Epidermal melanocyte (primary cell): ENCODE data around the gene WFIKKN1.

Experiments
- DNase-seq: peaks from one replicate; pipeline ENCODE4 v3.0.0; 2011; ENCODE audit warnings: low spot score; ENCODE audit not compliant: insufficient read length

Gene WFIKKN1

GRCh38 chr16:651844-652243, 21.1 kb downstream of the WFIKKN1 start:
- DNase-seq, result no peak

DNA sequence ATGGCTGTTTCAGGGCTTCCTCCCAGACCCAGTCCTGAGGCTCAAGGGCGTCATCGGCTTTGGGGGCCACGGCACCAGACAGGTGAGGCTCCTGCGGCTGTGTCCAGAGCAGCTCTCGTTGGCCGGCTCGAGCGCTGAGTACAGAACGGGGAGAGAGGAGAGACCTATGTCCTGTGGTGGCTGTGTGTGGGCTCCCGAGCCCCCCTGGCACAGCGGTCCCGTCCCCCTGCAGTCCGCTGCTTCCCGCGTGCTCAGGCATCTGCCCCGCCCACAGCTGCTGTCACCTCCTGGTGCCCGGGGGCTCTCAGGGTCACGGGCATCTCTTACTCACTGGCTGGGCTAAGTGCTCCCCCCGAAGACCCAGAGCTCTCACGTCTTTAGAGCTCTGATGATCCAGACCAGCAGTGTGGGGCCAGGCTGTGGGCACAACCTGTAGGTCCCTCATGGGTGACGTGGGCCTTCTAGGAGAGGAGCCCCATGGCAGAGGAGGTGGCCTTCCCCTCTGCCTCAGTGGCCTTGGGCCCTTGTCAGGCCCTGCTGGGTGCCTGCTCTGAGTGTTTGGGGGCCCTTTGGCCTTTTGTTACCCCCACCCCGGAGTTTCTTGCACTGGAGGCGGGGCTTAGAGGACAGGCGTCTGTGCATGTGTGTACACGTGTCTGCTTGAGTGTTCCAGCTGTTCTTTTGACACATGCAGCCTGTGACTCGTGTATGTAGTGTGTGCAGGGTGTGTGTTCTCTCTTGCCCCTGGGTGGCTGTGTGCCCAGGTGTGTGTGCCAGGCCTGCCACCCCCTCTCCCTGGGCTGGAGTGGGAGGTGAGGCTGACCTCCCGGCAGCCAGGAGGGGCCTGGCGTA, 21.9 kb downstream of the WFIKKN1 start:
- no peak for DNase-seq

DNA sequence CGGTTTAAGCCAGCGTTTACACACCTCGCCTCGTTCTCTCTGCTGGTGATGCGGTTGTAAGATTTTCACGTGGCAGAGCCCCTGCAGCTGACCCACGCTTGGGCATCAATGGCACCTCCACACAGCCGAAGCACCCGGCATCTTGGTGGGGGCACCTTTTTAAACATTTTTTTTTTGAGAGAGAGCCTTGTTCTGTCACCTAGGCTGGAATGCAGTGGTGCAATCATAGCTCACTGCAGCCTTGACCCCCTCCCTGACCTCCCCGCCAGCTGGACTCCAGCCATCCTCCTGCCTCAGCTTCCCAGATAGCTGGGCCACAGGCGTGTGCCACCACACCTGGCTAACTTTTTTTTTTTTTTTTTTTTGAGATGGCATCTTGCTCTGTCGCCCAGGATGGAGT, 23.2 kb downstream of the WFIKKN1 start:
- no peak for DNase-seq

- DNase-seq, result no peak
Observed at GRCh38 chr16:657487-657886, 26.7 kb downstream of the WFIKKN1 start.

GRCh38 chr16:658679-659571, 28.1 kb downstream of the WFIKKN1 start:
- no peak for DNase-seq

DNA sequence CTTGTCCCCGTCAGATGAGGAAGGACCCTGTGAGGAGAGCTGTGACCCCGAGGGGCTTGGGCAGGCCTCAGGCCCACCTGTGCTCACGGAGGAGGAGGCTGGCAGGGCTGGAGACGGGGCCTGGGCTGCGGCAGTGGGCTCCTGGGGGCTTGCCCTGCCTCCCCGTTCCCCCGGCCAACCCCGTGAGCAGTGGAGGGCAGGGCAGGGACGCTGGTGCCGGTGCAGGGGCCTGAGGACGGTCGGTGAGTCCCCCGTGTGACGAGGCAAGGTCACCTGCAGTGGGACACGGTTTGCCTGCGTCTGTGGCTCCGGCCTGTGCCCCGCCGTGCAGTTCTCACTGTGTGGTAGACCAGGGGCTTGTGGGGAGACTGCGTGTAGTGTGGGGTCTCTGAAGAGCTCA, 28.8 kb downstream of the WFIKKN1 start:
- no peak for DNase-seq

- DNase-seq, result no peak
Observed at GRCh38 chr16:660132-660458, 29.3 kb downstream of the WFIKKN1 start.

DNA sequence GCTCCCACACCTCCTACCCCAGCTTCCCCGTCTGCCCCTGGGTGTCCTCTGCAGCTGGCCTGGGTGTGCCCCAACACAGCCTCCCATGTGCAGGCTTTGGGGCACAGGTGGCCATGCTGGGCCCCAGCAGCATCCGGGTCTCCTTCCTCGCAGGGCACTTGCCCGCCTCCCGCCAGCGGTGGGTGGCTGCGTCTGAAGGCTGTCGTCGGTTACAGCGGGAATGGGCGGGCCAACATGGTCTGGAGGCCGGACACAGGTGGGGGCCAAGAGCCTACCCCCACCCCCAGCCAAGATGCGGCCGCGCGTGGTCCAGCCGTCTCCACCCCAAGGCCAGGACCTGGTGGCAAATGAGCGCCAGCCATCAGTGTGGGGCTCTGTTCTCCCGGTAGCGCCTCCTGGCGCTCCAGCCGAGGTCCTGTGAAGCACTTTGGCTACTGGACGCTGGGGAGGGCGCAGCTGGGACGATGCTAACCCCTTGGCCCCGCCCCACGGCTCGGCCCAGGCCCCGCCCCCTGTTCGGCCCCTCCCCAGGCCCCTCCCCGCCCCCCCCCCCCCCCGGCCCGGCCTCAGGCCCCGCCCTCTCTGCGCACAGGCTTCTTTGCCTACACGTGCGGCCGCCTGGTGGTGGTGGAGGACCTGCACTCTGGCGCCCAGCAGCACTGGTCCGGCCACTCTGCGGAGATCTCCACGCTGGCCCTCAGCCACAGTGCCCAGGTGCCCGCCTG, 29.8 kb downstream of the WFIKKN1 start:
- peak; percentile 84 for DNase-seq

DNA sequence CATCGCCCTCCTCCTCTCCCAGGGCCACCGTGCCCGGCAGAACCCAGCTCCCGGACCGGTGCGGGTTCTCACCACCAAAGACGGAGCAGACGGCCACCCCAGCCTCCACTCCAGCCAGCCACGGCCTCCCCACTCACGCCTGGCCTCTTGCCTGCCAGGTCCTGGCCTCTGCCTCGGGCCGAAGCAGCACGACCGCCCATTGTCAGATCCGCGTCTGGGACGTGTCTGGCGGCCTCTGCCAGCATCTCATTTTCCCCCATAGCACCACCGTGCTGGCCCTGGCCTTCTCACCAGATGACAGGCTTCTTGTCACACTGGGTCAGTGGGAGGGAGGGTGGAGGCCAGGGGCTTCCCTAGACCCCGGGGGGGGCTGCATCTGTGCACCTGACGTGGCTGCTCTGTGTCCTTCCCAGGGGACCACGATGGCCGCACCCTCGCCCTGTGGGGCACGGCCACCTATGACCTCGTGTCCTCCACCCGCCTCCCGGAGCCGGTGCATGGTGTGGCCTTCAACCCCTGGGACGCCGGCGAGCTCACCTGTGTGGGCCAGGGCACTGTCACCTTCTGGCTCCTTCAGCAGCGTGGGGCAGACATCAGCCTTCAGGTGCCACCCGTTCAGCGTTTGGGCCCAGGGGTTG, 30.5 kb downstream of the WFIKKN1 start:
- no peak for DNase-seq

- no peak for DNase-seq
Observed at GRCh38 chr16:662095-662494, 31.3 kb downstream of the WFIKKN1 start.

DNA sequence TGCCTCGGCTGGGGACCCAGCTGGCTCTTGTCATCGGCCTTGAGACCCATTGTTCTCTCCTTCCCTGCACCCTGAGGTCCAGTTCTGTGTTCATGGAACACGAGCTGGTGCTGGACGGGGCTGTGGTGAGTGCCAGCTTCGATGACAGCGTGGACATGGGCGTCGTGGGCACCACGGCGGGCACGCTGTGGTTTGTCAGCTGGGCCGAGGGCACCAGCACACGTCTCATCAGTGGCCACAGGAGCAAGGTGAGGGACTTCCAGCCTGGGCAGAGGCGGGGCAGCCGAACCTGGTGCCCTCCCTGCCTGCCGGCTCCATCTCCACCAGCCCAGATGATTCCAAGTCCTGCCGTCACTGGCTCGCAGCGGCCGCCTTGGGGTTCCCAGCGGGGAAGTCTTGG, 31.8 kb downstream of the WFIKKN1 start:
- DNase-seq, result no peak

DNA sequence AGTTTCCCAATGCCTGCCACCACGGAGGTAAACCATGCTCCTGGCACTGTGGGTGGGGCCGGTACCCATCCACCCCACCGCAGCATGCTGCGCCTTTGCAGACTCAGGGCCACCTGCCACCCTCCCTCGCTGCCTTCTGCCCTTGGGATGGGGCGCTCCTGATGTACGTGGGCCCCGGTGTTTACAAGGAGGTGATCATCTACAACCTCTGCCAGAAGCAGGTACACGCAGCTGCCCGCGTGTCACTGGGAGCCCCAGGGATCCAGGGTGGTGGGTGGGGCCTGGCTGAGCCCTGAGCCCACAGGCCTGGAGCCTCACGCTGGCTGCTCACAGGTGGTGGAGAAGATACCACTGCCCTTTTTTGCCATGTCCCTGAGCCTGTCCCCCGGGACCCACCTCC, 35.8 kb downstream of the WFIKKN1 start:
- no peak for DNase-seq

- no peak for DNase-seq
Observed at GRCh38 chr16:667113-667779, 36.5 kb downstream of the WFIKKN1 start.

DNA sequence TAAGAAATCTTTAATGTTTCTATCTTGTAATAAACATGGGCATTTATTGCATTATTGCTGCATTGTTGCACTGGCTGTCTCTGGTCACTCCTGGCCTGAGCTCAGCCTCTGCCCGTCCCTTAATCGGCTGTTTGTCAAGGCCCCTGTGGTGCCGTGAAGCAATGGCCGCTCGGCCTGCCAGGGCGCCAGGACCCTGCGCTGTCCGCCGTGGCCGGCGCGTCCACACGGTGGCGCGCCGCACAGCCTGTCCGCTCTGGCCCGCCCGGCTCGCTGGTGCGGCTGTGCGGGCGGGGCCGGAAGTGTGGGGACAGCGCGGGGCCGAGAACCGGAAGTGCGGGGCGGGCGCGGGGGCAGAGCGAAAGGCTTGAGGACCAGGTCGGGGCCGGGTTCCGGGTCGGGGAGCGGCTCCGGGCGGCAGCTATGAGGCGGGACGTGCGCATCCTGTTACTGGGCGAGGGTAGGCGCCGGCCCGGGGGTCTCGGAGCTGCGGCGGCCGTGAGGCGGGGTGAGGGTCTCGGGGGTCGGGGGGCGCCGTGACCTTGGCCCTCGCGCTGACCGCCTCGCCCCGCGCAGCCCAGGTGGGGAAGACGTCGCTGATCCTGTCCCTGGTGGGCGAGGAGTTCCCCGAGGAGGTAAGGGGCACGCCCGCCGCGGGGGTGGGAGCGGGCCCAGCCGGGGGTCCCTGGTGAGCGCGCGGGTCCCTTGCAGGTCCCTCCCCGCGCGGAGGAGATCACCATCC, 37.2 kb downstream of the WFIKKN1 start, which contains the start of gene RHOT2:
RHOT2 (plus strand) TSS at position 353 of the 739 bp plus-strand sequence; CDS start at position 421, 68 bp downstream.
- peak; percentile 74 for DNase-seq

DNA sequence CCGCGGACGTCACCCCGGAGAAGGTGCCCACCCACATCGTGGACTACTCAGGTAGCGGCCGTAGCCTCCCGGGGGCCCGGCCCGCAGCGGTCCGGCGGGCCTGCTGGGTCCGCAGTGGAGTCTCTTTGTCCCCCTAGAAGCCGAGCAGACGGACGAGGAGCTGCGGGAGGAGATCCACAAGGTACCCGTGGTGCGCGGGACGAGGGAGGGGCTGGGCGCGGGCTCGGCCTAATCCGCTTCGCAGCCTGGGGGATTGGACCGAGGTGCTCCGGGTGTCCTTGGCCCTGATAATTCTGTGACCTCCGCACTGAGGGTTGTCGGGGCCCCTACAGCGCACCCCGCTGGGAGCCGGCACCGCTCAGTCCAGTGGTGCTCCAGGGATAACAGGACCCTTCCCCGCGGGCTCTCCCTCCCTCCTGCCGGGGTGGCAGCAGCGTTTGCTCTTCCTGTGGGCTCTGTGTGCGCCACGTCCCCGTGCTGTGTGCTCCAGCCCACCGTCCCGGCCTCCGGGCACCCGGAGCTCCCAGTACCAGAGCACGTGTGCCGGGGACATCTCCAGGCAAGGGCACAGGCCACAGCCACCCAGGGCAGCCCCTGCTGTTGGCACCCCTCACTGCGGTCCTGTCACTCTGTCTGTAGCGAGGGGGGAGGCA, 37.9 kb downstream of the WFIKKN1 start:
- no peak for DNase-seq

DNA sequence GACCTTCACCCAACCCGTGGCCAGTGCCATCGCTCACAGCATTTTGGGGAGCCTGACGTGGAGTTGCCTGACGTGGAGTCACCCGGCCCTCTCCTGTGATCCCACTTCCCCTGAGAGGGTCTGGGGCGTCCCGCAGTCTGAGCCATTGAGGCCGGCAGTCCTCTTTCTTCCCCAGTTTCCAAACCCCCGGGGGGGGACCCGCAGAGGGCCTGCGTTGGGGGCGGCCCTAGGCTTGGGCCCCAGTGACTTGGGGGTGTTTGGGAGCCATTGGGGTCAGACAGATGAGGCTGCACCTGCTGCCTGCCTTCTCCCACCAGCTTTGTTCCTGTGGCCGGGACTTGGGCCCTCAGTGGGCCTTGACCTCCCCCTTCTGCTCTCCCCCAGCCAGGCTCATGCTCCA, 38.9 kb downstream of the WFIKKN1 start:
- no peak for DNase-seq

GRCh38 chr16:670485-671352, 39.9 kb downstream of the WFIKKN1 start:
- no peak for DNase-seq

GRCh38 chr16:671353-672131, 40.8 kb downstream of the WFIKKN1 start:
- no peak for DNase-seq
